ENCODE measurements around the gene CRKL.
"Not testable (repeated sequence)": the region's sequence is repeated elsewhere in the genome, so short reads cannot be mapped to it uniquely, and the experiment has no call there.

CRKL gene

GRCh38 chr22:20901093-20902033 is 15.8 kb upstream of the CRKL start:
- not testable (repeated sequence) for DNase-seq

GRCh38 chr22:20903093-20903492 is 14.1 kb upstream of the CRKL start:
- no peak for DNase-seq

- DNase-seq, result peak; percentile 88
Measured at GRCh38 chr22:20904008-20904979, 12.9 kb upstream of the CRKL start.

GRCh38 chr22:20904980-20905355 is 12.2 kb upstream of the CRKL start:
- DNase-seq, result no peak

- DNase-seq, result no peak
Measured at GRCh38 chr22:20905415-20906386, 11.5 kb upstream of the CRKL start.

GRCh38 chr22:20906387-20906767 is 10.8 kb upstream of the CRKL start:
- no peak for DNase-seq

- not testable (repeated sequence) for DNase-seq
Measured at GRCh38 chr22:20908717-20909116, 8.5 kb upstream of the CRKL start.

GRCh38 chr22:20909543-20910303 is 7.5 kb upstream of the CRKL start:
- DNase-seq, result no peak

- DNase-seq, result no peak
Measured at GRCh38 chr22:20912494-20912893, 4.7 kb upstream of the CRKL start.

GRCh38 chr22:20918663-20919218 is 1.5 kb downstream of the CRKL start:
- peak; percentile 18 for DNase-seq

GRCh38 chr22:20919718-20920117 is 2.5 kb downstream of the CRKL start:
- peak; percentile 5 for DNase-seq

- DNase-seq, result no peak
Measured at GRCh38 chr22:20920881-20921203, 3.6 kb downstream of the CRKL start.

- peak; percentile 7 for DNase-seq
Measured at GRCh38 chr22:20922141-20922751, 5.0 kb downstream of the CRKL start.

- DNase-seq, result no peak
Measured at GRCh38 chr22:20926243-20926642, 9.0 kb downstream of the CRKL start.

- no peak for DNase-seq
Measured at GRCh38 chr22:20927940-20928572, 10.8 kb downstream of the CRKL start.

GRCh38 chr22:20928573-20928967 is 11.4 kb downstream of the CRKL start:
- no peak for DNase-seq

GRCh38 chr22:20930004-20930403 is 12.8 kb downstream of the CRKL start:
- DNase-seq, result no peak

- DNase-seq, result not testable (repeated sequence)
Measured at GRCh38 chr22:20930435-20930834, 13.2 kb downstream of the CRKL start.

GRCh38 chr22:20931126-20931654 is 14.0 kb downstream of the CRKL start:
- DNase-seq, result no peak

- DNase-seq, result no peak
Measured at GRCh38 chr22:20933910-20934309, 16.7 kb downstream of the CRKL start.
